Activated CD4-positive, alpha-beta T cell treated with anti-CD3 and anti-CD28 coated beads, Interleukin-10, Interleukin-2, amounts not matched to agents 100 ng/mL and 50 ng/mL, durations not matched to agents 16 hours and 8 hours (primary cell): ENCODE results near the gene WDR53.
"Not testable (repeated sequence)": the region's sequence is repeated elsewhere in the genome, so short reads cannot be mapped to it uniquely, and the experiment has no call there.

Source experiments
- DNase-seq: peaks from one replicate; pipeline ENCODE4 v3.0.0-alpha.2; 2020

Gene WDR53

DNA sequence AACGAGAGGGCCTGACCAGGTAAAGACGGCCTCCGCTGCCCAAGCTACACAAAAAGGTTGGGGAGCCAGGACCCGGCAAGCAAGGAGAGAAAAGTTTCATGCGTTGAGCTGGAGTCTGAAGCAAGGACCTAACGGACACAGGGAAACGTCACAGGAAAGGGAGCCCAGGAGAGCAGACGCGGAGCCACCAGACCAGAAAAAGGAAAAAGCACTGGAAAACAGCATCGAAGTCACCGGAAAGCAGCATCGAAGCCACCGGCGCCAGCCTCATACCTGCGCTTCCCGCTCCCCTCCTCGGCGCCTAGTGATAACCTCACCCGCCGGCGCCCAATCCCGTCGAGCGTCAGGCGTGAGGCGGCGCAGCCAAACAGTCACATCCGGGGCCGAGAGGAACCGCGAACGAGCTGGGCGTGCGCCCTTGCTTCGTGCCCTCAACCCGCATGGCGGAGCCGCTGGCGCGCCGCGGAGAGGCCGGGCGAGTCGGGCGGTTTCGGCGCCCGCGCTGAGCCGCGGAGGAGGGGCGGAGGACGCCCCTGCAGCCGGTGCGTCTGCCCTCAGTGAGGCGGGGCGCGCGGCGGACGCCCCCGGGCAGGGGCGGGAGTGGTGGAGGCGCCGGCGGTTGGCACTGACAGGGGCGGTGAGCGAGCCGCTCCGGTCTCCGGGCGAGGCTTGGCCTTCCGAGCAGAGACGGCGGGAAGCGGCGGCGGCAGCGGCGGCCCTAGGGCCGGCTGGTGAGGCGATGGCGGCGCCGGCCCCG lies at the start of gene WDR53, which contains the start of gene FBXO45:
Gene WDR53 (minus strand): TSS at position 309 of the 757 bp plus-strand sequence. CDS start 7,079 bp downstream, outside the sequence.
Gene FBXO45 (plus strand): TSS at position 415 of the 757 bp plus-strand sequence. CDS start 325 bp downstream, at position 740.
- DNase-seq = peak; percentile 98

- no peak for DNase-seq
Measured at GRCh38 chr3:196617256-196617655, 48.9 kb upstream of the WDR53 start.

DNA sequence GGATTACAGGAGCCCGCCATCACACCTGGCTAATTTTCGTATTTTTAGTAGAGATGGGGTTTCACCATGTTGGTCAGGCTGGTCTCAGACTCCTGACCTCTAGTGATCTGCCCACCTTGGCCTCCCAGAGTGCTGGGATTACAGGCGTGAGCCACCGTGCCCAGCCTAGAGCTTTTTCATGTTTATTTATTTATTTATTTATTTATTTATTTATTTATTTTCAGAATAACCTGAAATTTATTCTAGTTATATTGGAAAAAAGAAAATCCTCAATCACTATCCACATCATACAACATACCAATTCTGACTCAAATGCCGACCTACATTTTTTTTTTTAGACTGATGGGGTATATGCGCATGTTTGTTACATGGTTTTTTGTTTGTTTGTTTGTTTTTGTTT lies 46.9 kb upstream of the WDR53 start:
- DNase-seq = not testable (repeated sequence)

DNA sequence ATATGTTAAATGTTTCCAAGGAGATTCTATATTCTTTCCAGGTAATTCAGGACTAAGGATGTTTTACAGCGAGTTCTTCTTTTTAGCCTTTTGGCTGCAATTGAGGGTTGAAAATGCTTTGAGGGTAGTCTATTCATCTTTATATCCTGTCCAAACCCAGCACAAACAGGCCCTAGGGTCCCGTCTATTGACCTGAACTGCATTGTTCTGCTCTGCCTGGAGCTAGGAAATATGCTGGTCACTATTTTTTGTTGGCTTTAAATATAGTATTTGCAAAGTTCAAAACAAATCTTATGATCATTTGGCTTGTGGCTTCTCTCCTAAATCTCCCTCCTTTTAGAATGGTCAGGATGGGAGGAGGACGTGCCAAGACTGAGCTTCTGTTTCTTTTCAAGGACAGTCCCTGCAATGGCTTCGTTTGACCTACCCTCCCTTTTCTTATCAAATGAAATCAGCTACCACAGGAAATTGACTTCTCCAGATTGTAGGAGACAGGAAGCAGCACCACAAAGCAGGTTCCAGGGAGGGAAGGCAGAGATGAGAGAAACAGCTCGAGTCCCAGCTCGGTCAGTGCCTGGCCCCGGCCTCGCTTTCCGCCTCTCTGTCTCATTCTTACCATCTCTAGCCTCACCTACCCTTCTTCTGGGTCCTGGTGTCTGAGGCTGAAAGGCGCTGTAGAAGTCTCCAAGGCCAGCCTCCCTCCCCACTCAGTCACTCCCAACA lies 43.6 kb upstream of the WDR53 start:
- DNase-seq = peak; percentile 47

- DNase-seq = peak; percentile 38
Measured at GRCh38 chr3:196609805-196610515, 41.6 kb upstream of the WDR53 start.

DNA sequence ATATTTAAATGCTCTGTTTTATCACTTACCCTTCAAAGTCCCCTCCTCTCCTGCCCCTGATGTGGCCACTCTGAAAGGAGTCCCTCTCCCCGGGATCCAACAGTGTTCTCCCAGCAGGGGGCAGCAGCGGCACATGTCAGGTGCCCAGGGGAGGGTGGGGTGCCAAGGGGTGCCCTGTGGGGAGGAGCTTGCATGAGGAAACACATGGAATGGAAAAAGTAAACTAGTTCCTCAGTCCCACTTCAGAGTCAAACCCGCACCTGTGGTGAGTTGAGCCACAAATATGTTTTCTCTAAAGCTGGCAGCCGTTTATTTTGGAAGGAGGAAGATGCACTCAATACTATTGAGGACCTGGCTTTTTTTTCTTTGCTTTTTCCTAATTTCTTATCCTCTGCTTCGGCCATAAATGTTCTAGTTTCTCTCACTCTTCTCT lies 41.0 kb upstream of the WDR53 start:
- peak; percentile 97 for DNase-seq

GRCh38 chr3:196608693-196609092 lies 40.3 kb upstream of the WDR53 start:
- no peak for DNase-seq

DNA sequence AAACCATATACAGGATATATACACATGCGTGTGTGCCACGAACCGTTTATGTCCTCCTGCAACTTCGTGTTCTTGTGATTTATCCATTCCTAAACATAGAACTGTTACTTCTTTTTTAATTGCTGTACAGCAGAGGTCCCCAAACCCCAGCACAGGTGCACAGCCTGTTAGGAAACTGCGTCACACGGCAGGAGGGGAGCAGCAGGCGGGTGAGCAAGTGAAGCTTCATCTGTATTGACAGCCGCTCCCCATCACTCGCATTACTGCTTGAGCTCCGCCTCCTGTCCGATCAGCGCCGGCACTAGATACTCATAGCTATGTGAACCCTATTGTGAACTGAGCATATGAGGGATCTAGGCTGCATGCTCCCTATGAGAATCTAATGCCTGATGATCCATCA lies 36.2 kb upstream of the WDR53 start:
- DNase-seq = peak; percentile 50

- no peak for DNase-seq
Measured at GRCh38 chr3:196603683-196604082, 35.3 kb upstream of the WDR53 start.

DNA sequence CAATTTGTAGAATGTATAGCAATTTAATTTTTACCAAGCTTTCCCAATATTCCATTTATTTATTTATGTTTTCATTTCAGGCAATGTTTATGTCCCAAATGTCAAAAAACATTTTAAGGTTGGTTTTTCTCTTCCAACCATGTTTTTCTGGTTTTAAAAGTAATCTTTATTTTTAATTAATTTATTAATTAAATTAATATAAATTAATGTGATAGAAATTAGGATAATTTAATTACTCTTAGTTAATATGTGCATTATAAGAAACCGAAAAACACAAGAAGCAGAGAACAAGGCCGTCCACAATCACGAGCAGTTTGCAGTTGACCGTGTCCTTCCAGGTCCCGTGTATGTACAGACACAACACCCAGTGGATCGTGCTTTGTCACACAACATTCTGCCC lies 34.3 kb upstream of the WDR53 start:
- no peak for DNase-seq

GRCh38 chr3:196600359-196600758 lies 32.0 kb upstream of the WDR53 start:
- no peak for DNase-seq

GRCh38 chr3:196599734-196600128 lies 31.4 kb upstream of the WDR53 start:
- no peak for DNase-seq

GRCh38 chr3:196597971-196598733 lies 29.8 kb upstream of the WDR53 start:
- peak; percentile 67 for DNase-seq

DNA sequence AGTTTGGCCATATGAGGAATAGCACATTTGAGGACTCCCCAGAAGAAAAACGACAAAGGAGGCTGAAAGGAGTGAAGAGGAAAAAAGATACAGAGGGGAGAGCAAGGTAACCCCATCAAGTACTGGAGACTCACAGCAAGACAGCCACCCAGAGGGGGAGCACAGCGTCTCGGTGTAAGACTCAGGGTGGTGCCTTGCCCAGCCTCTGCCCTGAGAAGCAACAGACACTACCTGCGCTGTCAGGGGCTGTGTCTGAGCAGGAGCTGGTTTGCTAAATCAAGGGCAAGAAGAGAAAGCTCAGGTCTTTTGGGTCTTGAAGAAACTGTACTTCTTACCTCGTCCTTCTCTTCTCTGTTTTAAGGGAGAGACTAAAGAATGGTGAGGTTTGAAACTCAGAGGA lies 28.0 kb upstream of the WDR53 start:
- DNase-seq = no peak

- no peak for DNase-seq
Measured at GRCh38 chr3:196590279-196590678, 21.9 kb upstream of the WDR53 start.

DNA sequence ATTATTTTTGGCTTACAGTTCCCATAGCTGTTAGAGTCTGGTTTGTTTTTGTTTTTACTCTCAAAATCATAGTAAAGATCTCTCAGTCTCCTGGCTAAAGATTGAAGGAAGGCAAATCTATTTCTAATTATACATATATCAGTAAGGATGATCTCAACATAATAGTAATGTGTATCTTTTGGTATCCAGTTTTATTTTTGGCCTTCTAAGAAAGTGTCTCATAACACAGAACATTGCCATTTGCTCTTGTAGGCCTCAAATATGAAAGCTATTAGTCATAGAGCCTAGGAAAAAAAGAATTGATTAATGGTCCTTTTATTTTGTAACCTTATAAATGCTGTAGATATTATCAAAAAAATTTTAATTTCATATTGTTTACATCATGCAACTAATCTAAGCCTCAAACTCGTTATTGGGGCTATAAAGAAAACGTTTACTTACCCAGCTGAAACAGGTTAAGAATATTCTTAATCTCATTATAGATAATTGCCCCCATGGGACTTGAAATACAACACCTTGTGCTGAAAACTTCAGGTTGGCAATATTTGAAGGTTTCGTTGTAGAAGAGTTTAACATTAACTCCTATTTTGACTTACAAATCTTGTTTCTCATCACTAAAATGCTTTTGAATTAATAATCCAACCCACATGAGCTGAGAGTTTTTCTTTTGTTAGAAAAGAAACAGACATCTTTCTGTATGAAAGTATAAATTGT lies 16.8 kb upstream of the WDR53 start:
- DNase-seq = no peak

GRCh38 chr3:196572389-196572788 lies 4.0 kb upstream of the WDR53 start:
- no peak for DNase-seq

GRCh38 chr3:196570332-196570731 lies 2.0 kb upstream of the WDR53 start:
- not testable (repeated sequence) for DNase-seq

GRCh38 chr3:196569003-196569516 lies 706 bp upstream of the WDR53 start:
- peak; percentile 66 for DNase-seq

DNA sequence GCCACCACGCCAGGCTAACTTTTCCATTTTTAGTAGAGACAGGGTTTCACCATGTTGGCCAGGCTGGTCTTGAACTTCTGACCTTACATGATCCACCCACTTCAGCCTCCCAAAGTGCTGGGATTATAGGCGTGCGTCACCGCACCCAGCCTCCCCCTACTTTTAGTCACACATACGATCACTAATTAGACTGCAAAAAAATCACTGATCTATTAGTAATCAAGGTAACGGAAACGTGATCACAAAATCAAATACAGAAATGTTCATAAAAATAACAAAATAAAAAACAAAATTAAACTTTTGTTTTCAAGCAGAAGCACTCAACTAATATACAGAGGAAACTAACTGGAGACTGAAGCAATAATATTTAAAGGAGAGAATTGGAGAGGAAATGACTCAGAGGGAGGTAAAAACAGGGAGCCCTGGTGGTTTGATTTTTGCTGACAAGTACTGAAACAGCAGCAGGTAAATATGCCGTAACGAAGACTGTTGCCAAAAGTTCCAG lies 4.6 kb downstream of the WDR53 start:
- peak; percentile 78 for DNase-seq

GRCh38 chr3:196559826-196560225 lies 8.5 kb downstream of the WDR53 start:
- DNase-seq = no peak

GRCh38 chr3:196558476-196558875 lies 9.9 kb downstream of the WDR53 start:
- no peak for DNase-seq
